CD4-positive, alpha-beta T cell treated with Interferon alpha-2 for 1 hour (primary cell): ENCODE results near the gene CFL2.
"Not testable (repeated sequence)": the region's sequence is repeated elsewhere in the genome, so short reads cannot be mapped to it uniquely, and the experiment has no call there.

Experiments
- DNase-seq, 2 donors: peaks; one replicate each; pipeline ENCODE4 v3.0.0-alpha.2; 2020 to 2022

CFL2 gene

DNA sequence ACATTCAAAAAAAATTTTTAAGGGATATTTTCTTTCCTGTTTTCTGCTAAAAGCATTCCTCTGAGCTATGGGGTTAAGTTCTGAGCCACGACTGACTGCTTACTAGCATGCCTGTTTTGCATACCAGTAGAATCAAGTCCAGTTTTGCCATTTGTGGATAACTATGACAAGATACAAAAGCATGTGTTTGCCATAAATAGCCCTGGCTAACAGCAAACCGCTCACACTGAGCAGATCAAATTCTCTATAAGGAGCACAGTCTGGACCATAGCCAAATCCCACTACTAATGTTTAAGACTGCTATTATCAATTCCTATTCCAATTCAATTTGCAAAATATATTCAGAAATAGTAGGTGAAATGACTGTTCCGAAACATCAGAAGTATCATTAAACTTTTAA is 3.2 kb downstream of the CFL2 start:
- DNase-seq, result no peak

DNA sequence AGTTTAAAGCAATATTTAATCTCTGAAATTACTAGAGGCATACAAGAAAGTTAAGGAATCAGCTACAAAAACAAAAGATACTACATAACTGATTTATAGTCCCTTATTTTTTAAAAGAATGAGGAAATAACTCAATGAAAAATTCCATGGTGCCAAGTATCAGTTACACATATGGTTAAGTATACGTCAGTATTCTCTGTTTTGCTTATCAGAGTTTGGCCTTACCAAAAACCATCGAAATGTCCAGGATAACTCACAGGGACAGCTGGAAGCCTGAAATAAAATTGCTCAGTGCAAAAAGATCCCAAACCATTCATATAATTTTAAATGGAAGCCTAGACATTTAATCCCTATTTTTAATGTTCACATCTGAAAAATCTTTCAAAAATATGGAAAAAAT is 3.6 kb downstream of the CFL2 start:
- no peak for DNase-seq

GRCh38 chr14:34710006-34710405 is 4.4 kb downstream of the CFL2 start:
- no peak for DNase-seq

- DNase-seq, result no peak
Observed at GRCh38 chr14:34707722-34708121, 6.7 kb downstream of the CFL2 start.

DNA sequence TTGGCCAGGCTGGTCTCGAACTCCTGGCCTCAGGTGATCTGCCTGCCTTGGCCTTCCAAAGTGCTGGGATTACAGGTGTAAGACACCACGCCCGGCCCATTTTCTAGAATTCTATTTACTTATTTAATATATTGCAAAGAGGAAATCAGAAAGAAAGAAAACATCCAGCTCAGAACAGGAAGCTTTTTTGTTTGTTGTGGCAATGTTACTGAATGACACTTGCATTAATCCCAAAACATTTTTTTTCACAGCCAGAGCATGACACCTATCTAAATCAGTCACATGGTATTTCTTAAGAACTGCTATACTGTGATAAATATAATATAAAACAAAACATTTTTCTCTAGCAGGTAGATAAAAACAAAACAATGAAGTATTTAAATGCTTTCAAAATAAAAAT is 12.6 kb downstream of the CFL2 start:
- DNase-seq, result no peak

- DNase-seq, result no peak
Observed at GRCh38 chr14:34700622-34701130, 13.7 kb downstream of the CFL2 start.

DNA sequence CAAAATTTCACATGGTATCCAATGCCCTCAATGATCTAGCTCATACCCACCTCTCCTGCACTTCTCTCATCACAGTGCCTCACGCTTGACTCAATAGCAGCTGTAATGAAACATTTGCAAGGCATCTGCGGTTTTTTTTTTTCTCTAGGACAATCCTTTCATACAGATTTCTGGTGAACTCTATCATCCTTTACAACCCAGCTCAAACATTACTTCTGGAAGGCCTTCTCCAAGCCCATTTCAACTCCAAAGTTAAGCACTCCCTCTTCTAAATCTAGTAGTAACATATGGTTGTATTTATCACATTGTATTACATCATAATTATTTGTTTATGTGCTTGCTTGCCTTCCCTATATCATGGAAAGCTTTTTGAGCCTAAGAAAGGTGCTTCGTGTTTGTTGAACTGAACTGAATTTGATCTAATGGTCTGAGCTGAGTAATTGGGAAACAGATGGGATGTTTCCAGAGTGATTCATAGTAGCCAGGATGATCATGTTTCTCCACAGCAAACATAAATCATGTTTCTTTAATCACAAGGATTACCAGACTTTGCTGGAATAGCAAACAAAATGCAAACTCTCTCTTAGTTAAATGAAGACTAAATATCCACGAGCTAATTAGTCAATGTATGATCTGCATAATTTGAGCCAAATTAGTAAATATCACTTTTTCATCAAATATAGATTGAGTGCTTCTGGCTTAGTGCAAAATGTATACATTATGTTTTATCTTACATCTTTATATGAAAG is 14.3 kb downstream of the CFL2 start:
- no peak for DNase-seq

DNA sequence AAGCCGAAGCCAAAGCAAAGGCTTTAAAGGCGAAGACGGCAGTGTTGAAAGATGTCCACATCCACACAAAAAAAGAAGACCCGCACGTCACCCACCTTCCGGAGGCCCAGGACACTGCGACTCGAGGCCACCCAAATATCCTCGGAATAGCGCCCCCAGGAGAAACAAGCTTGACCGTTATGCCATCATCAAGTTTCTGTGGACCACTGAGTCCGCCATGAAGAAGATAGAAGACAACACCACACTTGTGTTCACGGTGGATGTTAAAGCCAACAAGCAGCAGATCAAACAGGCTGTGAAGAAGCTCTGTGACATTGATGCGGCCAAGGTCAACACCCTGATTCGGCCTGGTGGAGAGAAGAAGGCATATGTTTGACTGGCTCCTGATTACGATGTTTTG is 20.2 kb downstream of the CFL2 start:
- DNase-seq, result not testable (repeated sequence)

- DNase-seq, result peak in 1 of 2 donors; percentile 24
Observed at GRCh38 chr14:34693228-34693939, 21.0 kb downstream of the CFL2 start.

DNA sequence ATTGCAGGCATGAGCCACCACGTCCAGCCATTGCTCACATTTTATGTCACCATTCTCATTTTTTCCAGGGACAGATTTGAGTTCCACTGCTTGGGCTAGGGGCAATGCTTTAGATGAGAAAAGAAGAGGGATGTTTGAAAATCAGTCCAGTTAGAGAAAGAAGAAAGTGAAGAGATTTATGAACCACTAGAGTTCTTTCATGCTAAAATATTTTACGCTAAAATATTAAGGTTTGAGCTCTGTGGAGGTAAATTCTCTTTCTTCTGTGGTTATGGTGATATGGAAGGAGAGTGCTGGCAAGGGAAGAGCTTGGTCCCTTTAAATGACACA is 21.5 kb downstream of the CFL2 start:
- DNase-seq, result no peak

- no peak for DNase-seq
Observed at GRCh38 chr14:34692348-34692747, 22.0 kb downstream of the CFL2 start.

- DNase-seq, result no peak
Observed at GRCh38 chr14:34691206-34691605, 23.2 kb downstream of the CFL2 start.

- DNase-seq, result no peak
Observed at GRCh38 chr14:34688470-34689206, 25.8 kb downstream of the CFL2 start.

DNA sequence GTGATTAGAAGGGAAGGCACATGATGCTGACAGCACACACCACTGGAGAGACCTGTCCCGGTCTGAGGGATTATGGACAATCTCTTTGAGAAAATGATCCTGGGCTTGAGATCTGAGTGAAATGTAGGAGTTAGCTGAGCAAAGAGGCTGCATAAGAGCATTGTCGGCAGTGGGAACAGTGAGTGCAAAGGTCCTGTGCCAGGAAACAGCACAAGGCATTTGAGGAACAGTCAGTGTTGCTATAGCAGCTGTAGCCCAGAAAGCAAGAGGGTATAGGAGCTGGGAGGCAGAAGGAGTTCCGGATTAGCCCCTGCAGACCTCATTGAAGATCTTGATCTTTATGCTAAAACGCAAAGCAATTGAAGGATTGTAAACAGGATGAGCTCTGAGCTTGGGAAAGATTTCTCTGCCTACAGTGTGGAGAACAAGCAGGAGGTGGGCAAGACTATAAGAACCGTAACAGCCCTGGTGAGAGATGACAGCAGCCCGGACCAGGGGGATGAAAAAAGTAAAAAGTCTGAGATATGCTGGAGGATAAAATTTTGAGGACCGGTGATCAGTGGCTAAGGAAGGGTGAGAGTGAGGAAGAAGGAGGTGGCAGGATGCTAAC is 28.5 kb downstream of the CFL2 start:
- no peak for DNase-seq

GRCh38 chr14:34684578-34684977 is 29.8 kb downstream of the CFL2 start:
- DNase-seq, result no peak

DNA sequence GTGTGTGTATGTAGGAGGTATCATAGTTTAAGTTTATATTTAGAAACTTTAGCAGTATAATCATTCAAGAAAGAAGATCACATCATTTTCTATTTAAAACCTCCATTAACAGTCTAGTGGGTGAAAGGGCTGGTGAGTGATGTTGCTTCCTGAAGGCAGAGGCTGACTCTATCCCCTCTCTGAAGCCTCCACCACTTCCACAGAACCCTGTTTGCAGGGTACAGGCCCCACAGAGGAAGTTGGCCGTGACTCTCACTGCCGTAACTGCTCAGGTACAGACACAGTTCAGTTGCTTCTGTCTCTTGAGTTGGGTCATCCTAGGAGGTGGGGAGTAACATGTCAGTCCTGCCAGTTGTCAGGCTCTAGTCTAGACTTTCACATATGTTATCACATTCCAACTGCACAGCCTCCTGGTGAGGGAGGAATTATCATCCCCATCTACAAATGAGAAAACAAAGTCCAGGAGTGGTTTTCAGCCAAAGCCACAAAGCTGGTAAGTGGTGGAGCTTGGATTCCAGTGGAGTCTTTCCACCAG is 31.5 kb downstream of the CFL2 start:
- no peak for DNase-seq

DNA sequence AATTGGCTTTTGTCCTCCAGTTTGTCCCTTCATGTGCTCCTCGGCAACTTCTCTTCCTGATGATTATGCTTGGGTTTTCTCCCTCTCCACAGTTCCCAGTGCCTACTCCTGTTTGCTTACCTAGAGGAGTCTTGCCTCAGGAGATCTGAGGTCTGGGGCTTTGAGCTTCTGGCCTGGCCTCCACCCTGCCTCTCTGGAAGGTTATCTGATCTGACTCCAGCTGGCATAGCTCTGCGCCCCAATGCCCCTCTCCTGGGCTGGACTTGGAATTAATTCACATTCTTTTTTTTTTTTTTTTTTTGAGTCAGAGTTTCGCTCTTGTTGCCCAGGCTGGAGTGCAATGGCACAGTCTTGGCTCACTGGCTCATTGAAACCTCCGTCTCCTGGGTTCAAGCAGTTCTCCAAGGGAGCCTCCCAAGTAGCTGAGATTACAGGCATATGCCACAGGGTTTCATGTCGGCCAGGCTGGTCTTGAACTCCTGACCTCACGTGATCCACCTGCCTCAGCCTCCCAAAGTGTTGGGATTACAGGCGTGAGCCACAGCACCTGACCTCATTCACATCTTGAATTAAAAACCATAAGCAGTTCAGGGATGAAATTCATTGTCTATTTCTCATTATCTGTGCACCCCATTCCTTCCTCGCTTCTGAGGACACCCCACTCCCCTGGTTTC is 33.5 kb downstream of the CFL2 start:
- no peak for DNase-seq

DNA sequence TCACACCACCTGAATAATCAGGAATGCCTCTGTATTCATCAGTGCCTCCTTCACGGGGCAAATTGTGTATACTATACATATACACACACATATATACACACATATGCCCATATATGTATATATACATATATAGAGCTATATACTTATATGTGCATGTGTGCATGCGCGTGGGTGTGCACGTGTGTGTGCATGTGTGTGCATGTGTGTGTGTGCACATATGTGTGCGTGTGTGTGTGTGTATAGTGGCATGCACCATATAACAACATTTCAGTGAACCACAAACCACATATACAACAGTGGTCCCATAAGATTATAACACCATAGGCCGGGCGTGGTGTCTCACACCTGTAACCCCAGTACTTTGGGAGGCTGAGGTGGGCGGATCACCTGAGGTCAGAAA is 35.7 kb downstream of the CFL2 start:
- DNase-seq, result no peak

DNA sequence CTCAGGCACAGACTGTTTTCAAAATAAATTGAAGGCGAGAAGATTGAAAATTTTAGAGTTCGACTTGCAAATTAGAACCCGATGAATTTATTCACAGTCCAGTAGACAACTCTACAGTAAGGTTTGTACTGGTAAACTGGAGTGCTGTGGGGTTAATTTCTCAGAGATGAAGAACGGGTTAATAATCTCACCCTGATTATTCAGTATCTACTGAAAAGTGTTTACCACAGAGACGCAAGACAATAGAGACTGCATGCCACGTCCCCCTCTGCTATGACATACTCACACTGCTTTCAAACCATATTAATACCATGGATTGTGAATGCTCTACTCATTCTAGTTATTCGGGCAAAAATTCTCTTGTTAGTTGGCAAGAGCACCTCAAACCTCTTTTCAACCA is 36.1 kb downstream of the CFL2 start:
- DNase-seq, result no peak

DNA sequence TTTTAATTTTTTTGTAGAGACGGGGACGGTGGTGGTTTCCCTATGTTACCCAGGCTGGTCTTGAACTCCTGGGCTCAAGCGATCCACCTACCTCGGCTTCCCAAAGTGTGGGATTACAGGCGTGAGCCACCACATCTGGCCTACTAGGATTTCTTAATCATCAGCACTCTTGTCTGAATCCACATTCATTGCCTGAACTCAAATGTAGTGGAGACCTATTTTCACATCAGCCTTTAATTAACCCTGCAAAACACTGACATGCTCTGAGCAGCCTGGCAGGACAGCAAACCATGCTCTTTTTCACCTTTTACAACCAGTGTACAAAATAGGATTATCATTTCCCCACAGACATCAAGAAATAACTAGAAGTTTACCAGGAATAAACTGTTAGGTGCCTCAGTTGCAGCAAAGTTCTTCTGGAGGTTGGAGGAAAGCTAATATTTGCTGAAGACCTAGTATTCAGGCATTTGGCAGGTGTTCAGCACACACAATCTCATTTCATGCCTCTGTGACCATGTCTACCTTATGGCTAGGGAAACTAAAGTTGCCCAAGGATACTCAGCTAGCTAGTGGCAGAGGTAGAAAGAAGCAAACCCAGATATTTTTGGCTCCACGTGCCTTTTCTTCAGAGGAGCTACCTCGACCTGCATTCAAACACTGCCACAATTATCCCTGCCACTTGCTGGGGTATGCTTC is 37.7 kb downstream of the CFL2 start:
- DNase-seq, result no peak

- DNase-seq, result no peak
Observed at GRCh38 chr14:34673702-34674101, 40.7 kb downstream of the CFL2 start.

DNA sequence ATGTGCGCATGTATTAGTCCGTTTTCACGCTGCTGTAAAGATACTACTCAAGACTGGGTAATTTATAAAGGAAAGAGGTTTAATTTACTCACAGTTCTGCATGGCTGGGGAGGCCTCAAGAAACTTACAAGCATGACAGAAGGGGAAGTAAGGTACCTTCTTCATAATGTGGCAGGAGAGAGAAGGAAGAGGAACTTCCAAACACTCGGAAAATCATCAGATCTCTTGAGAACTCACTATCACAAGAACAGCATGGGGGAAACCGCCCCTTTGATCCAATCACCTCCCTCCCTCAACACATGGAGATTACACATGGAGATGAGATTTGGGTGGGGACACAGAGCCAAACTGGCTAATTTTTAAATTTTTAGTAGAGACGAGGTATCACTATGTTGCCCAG is 42.7 kb downstream of the CFL2 start:
- DNase-seq, result no peak
